Glutamatergic neuron (in vitro differentiated cells): Measurements from ENCODE around the gene SLC9A8. TPM values are rescaled to one million over a fixed set of nuclear protein-coding genes. Genes with fewer than 3 reads are reported as not detected.

ENCODE experiments used
- DNase-seq: peaks from one replicate; pipeline ENCODE4 v3.0.0; 2022
- H3K27ac Mint-ChIP-seq: one replicate; pipeline ENCODE4 v1.8.0; 2020; ENCODE audit warnings: mild to moderate bottlenecking, mixed read lengths, inconsistent platforms; ENCODE audit not compliant: unreplicated experiment
- H3K27me3 Mint-ChIP-seq: one replicate; pipeline ENCODE4 v1.8.0; 2020; ENCODE audit warnings: mild to moderate bottlenecking, moderate library complexity, mixed read lengths, inconsistent platforms; ENCODE audit not compliant: unreplicated experiment
- H3K36me3 Mint-ChIP-seq: one replicate; pipeline ENCODE4 v1.8.0; 2020; ENCODE audit warnings: mild to moderate bottlenecking, mixed read lengths, inconsistent platforms; ENCODE audit not compliant: unreplicated experiment
- H3K4me1 Mint-ChIP-seq: one replicate; pipeline ENCODE4 v1.8.0; 2020; ENCODE audit warnings: mild to moderate bottlenecking, low read depth, mixed read lengths, inconsistent platforms; ENCODE audit not compliant: unreplicated experiment
- H3K4me3 Mint-ChIP-seq: one replicate; pipeline ENCODE4 v1.8.0; 2020; ENCODE audit warnings: mild to moderate bottlenecking, mixed read lengths, inconsistent platforms; ENCODE audit not compliant: unreplicated experiment
- H3K9me3 Mint-ChIP-seq: one replicate; pipeline ENCODE4 v1.8.0; 2020; ENCODE audit warnings: mild to moderate bottlenecking, moderate library complexity, mixed read lengths, inconsistent platforms; ENCODE audit not compliant: unreplicated experiment
- CTCF ChIP-seq: fragments of 200-600 bp; sonication (generic); IDR thresholded peaks from one replicate; pipeline ENCODE4 v1.5.0; 2021; ENCODE audit not compliant: partially characterized antibody, unreplicated experiment
- total RNA-seq: library from RNA; stranded (reverse); fragmentation: NEBNext Ultra II Directional; extraction: Animal tissue kit (Norgen Biotek cat#: 25700); gene quantifications from one replicate; pipeline ENCODE4 v1.2.1, GENCODE V29; 2021; ENCODE audit not compliant: unreplicated experiment

Gene SLC9A8
- total RNA-seq, 1 donor from 2014 or later = 10.6 TPM

- Mint-ChIP-seq H3K36me3 (no peaks in the 10 kb centered on the region), H3K4me1 (peaks cover 27% of the 10 kb centered on the region), H3K27me3 (peaks cover 2% of the 10 kb centered on the region), H3K4me3 (peak within 1 kb of the TSS; percentile 98), H3K9me3 (peaks cover 5% of the 10 kb centered on the region), H3K27ac (peak within 1 kb of the TSS; percentile 96)
- TF ChIP-seq CTCF = no peak
- DNase-seq = peak; percentile 93
Measured at GRCh38 chr20:49936153-49937026, 123.8 kb downstream of the SLC9A8 start, which contains the start of gene RNF114. Gene RNF114, plus strand, starts transcription at chr20:49936397. Its CDS starts 16 bp downstream, at chr20:49936413.

- H3K9me3 Mint-ChIP-seq = peaks cover 5% of the 10 kb centered on the region
- H3K27me3 Mint-ChIP-seq = peaks cover 2% of the 10 kb centered on the region
- no peaks in the 10 kb centered on the region for H3K36me3 Mint-ChIP-seq
- no peak for TF ChIP-seq CTCF
- H3K4me3 Mint-ChIP-seq = peak overlapping the region; percentile 98
- peak overlapping the region; percentile 96 for H3K27ac Mint-ChIP-seq
- DNase-seq = no peak
- peaks cover 27% of the 10 kb centered on the region for H3K4me1 Mint-ChIP-seq
Measured at GRCh38 chr20:49937027-49937929, 124.7 kb downstream of the SLC9A8 start.

DNA sequence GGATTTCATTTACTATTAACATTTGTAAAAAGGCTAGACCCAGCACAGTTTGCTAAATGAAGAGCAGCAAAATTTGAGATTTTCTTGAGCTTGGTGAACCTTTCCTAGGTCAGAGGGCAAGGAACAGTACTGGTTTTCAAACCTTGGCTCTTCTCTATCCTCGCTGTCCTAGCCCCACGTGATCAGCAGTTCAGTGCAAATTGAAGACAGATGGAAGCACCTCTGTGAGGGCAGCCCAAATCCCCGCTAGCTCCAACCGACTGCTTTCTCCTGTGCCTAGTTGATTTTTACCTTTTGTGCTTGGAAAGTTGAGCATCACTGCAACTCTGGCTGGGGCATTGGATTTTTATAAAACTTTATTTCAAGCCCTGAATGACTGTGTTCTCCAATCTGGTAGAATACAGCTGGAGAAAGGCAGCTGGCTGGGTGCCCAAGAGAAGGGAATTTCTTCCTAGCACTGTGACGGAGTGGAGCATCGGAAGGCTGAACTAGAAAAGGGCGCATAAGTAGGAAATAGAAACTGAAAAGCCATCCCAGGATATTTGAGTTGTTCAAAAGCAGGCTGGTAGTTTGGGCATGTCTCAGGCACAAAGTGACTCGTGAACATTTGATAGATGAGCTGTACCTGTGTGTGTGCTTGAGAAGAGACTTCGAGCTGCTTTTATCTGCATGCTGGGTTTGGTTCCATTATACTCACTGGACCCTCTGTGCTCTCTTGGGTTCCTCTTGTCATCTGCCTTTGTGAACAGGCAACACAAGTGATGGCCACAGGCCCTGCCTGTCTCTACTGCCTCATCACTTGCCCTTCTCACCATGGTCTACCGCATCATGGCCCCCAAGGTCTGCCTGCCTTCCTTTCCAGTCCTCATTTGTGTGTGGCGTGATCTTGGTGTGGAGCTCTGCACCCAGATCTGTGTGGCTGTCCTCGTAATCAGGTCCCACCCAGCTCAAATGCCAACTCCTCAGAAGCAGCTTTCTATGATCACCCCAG lies 125.8 kb downstream of the SLC9A8 start:
- Mint-ChIP-seq H3K27me3 (peaks cover 2% of the 10 kb centered on the region), H3K36me3 (no peaks in the 10 kb centered on the region), H3K4me1 (peaks cover 27% of the 10 kb centered on the region), H3K4me3 (peak overlapping the region; percentile 98), H3K9me3 (peaks cover 5% of the 10 kb centered on the region), H3K27ac (peak overlapping the region; percentile 81)
- DNase-seq = no peak
- no peak for TF ChIP-seq CTCF

DNA sequence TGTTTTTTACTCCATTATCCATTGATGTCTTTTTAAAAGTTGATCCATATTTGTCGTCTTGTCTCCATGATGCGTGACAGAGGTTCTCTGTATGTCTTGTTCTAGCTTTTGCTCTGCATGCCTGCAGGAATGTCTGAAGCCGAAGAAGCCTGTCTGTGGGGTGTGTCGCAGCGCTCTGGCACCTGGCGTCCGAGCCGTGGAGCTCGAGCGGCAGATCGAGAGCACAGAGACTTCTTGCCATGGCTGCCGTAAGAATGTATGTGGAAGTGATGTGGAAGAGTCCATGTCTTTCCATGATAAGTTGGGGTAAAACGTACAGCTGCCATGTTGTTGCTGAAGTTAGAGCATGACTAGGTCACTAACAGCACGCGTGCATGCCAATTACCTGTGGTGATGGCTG lies 128.8 kb downstream of the SLC9A8 start:
- no peak for TF ChIP-seq CTCF
- H3K36me3 Mint-ChIP-seq = no peaks in the 10 kb centered on the region
- no peak for DNase-seq
- no peaks in the 10 kb centered on the region for H3K9me3 Mint-ChIP-seq
- H3K4me3 Mint-ChIP-seq = no peak overlapping the region
- H3K27me3 Mint-ChIP-seq = peaks cover 2% of the 10 kb centered on the region
- peaks cover 17% of the 10 kb centered on the region for H3K4me1 Mint-ChIP-seq
- no peak overlapping the region for H3K27ac Mint-ChIP-seq

Other genes starting within 250 kb of the SLC9A8 start
- 0.12 TPM for gene PTGIS, start 244.7 kb upstream of the SLC9A8 start, total RNA-seq
- gene B4GALT5, start 99.0 kb upstream of the SLC9A8 start, total RNA-seq = 61.3 TPM
- 9.7 TPM for gene SPATA2, start 102.7 kb downstream of the SLC9A8 start, total RNA-seq
- 64.2 TPM for gene RNF114, start 123.6 kb downstream of the SLC9A8 start, total RNA-seq
- gene SNAI1, start 170.2 kb downstream of the SLC9A8 start, total RNA-seq = 3.9 TPM